ENCODE measurements around the gene BTG4. TPM values are rescaled to one million over a fixed set of nuclear protein-coding genes. Genes with fewer than 3 reads are reported as not detected.

Gene BTG4
- total RNA-seq, 1 donor from 2014 or later: not detected

DNA sequence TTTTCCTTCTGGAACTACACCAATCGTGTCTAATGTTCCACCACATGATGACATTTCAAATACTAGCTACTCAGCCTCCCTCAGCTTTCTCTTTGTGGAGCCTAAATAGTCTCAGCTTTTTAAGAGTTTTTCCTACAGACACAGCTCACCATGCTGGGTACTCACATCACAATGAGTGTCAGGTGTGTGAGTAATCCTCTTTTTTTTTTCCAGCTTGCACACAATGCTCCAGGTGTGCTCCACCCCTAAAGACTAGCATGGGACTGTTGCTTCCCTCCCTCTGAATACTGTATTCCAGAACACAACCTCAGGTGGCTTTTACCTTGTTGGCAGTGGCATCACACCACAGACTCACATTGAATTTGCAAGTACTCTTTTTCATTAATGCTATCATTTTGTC is 11.7 kb downstream of the BTG4 start:
- Mint-ChIP-seq H3K4me3 (no peak overlapping the region), H3K36me3 (ENCODE audit: low read depth) (no peaks in the 10 kb centered on the region), H3K9me3 (no peaks in the 10 kb centered on the region), H3K27ac (no peak overlapping the region), H3K27me3 (peaks cover 31% of the 10 kb centered on the region), H3K4me1 (no peaks in the 10 kb centered on the region)
- intact Hi-C loops (cut with micrococcal nuclease): no loop called here
- TF ChIP-seq, protein P1, sequence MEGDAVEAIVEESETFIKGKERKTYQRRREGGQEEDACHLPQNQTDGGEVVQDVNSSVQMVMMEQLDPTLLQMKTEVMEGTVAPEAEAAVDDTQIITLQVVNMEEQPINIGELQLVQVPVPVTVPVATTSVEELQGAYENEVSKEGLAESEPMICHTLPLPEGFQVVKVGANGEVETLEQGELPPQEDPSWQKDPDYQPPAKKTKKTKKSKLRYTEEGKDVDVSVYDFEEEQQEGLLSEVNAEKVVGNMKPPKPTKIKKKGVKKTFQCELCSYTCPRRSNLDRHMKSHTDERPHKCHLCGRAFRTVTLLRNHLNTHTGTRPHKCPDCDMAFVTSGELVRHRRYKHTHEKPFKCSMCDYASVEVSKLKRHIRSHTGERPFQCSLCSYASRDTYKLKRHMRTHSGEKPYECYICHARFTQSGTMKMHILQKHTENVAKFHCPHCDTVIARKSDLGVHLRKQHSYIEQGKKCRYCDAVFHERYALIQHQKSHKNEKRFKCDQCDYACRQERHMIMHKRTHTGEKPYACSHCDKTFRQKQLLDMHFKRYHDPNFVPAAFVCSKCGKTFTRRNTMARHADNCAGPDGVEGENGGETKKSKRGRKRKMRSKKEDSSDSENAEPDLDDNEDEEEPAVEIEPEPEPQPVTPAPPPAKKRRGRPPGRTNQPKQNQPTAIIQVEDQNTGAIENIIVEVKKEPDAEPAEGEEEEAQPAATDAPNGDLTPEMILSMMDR (IDR thresholded peaks at IDR 0.05): no peak
- no peak for ATAC-seq (ENCODE audit: low read depth)
- no peak for DNase-seq
- CTCF ChIA-PET: no interaction called here
- POLR2A ChIA-PET: no interaction called here

DNA sequence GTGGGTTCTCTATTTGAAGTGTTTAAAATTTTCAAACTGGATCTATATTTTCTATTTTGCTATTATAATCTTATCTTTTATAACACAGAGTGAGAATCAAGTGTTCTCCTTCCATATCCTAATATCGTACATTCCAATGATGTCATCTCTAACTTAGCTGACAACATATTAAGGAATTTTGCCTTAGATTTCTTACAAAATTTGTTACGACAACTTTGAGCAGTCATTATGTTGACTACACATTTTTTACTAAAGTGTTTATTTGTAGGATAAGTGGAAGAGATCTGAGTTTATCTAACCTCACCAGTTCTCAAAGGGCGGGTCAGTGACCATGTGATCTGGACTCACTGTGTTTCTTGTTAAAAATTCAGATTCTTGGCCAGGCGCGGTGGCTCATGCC is 12.7 kb downstream of the BTG4 start:
- DNase-seq (no peak), ATAC-seq (ENCODE audit: low read depth) (no peak)
- Mint-ChIP-seq H3K4me3 (no peak overlapping the region), H3K27me3 (peaks cover 24% of the 10 kb centered on the region), H3K27ac (no peak overlapping the region), H3K36me3 (ENCODE audit: low read depth) (no peaks in the 10 kb centered on the region), H3K9me3 (no peaks in the 10 kb centered on the region), H3K4me1 (no peaks in the 10 kb centered on the region)
- POLR2A ChIA-PET: no interaction called here
- intact Hi-C loops (cut with micrococcal nuclease): no loop called here
- CTCF ChIA-PET: no interaction called here
- TF ChIP-seq, protein P1 (IDR thresholded peaks at IDR 0.05): no peak

DNA sequence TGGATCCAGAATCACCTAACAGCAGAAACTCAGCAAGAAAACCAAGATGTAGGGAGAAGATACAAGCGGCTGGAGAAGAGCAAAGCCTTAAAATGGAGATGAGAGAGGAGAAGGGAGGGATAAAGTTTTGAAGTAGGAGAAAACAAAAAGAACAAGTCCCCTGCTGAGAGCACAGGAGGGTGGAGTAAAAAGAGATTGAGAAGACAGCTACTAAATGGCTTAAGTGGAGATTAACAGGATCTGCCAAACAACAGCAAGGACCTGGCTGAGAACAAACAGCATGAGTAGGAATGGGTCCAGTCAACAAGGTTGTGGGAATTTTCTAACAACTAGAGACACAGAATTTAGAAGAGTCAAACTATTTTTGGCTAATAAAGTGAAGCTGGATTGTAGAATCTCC is 18.1 kb downstream of the BTG4 start:
- Mint-ChIP-seq H3K27me3 (peaks cover 10% of the 10 kb centered on the region), H3K27ac (no peak overlapping the region), H3K4me1 (no peaks in the 10 kb centered on the region), H3K4me3 (no peak overlapping the region), H3K9me3 (peaks cover 3% of the 10 kb centered on the region), H3K36me3 (ENCODE audit: low read depth) (no peaks in the 10 kb centered on the region)
- intact Hi-C loops (cut with micrococcal nuclease): no loop called here
- ChIA-PET POLR2A (no interaction called here), CTCF (no interaction called here)
- DNase-seq: no peak
- TF ChIP-seq, protein P1 (IDR thresholded peaks at IDR 0.05): no peak
- ATAC-seq (ENCODE audit: low read depth): no peak

DNA sequence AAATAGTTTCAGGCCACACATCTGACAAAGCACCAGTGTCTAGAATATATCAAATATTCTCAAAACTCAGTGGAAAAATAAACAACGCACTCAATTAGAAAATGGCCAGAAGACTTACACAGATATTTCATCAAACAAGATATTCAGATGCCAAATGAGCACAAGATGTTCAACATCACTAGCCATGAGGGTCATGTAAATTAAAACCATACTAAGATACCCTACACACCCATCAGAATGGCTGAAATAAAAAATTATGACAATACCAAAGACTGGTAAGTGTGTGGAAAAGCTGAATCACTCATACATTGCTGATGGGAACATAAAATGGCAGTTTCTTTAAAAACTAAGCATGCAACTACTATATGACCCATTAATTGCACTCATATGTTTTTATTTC is 21.7 kb downstream of the BTG4 start:
- Mint-ChIP-seq H3K36me3 (ENCODE audit: low read depth) (no peaks in the 10 kb centered on the region), H3K27ac (no peak overlapping the region), H3K4me3 (no peak overlapping the region), H3K9me3 (peaks cover 14% of the 10 kb centered on the region), H3K27me3 (peaks cover 14% of the 10 kb centered on the region), H3K4me1 (no peaks in the 10 kb centered on the region)
- ChIA-PET POLR2A (no interaction called here), CTCF (no interaction called here)
- intact Hi-C loops (cut with micrococcal nuclease): no loop called here
- DNase-seq (no peak), ATAC-seq (ENCODE audit: low read depth) (no peak)
- TF ChIP-seq, protein P1 (IDR thresholded peaks at IDR 0.05): no peak

DNA sequence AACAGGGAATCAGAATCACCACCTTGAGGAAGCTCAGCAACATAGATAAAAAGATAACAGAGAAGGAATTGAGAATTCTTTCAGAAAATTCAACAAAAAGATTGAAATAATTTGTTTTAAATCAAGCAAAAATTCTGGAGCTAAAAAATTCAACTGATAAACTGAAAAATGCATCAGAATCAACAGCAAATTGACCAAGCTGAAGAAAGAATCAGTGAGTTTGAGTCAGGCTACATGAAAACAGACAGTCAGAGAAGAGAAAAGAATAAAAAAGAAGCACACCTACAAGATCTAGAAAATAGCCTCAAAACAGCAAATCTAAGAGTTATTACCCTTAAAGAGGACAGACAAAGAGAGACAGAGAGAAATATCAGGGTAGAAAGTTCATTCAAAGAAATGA is 28.8 kb downstream of the BTG4 start:
- intact Hi-C loops (cut with micrococcal nuclease): no loop called here
- CTCF ChIA-PET: interaction anchor here (1.0 kb wide), 1 partner anchor 27 kb away, joined by 3 read pairs; no protein-coding TSS in a partner anchor
- H3K4me1 Mint-ChIP-seq: no peaks in the 10 kb centered on the region
- H3K36me3 Mint-ChIP-seq (ENCODE audit: low read depth): no peaks in the 10 kb centered on the region
- TF ChIP-seq, protein P1 (IDR thresholded peaks at IDR 0.05): no peak
- peaks cover 26% of the 10 kb centered on the region for H3K27me3 Mint-ChIP-seq
- no peak overlapping the region for H3K4me3 Mint-ChIP-seq
- H3K9me3 Mint-ChIP-seq: peaks cover 41% of the 10 kb centered on the region
- POLR2A ChIA-PET: no interaction called here
- no peak overlapping the region for H3K27ac Mint-ChIP-seq
- ATAC-seq (ENCODE audit: low read depth) (no peak), DNase-seq (no peak)

Measured in activated B cell treated with CpG ODN at 0.5 μM for 24 hours (primary cell).